SK-N-SH treated with all-trans-retinoic acid at 6 μM for 48 hours (cell line): ENCODE data around the gene KIFAP3.

ENCODE experiments used
- ARNTL ChIP-seq: fragments of 450-650 bp; formaldehyde crosslinking; IDR thresholded peaks from 2 replicates; pipeline ENCODE4 v1.5.0; 2020; ENCODE audit warnings: low read depth, mild to moderate bottlenecking, moderate library complexity, borderline replicate concordance
- CREB5 ChIP-seq: fragments of 250-450 bp; sonication (Bioruptor Pico); IDR thresholded peaks from 2 replicates; pipeline ENCODE4 v1.5.1; 2020; ENCODE audit warnings: low read depth, mild to moderate bottlenecking, moderate library complexity
- GLIS3 ChIP-seq: fragments of 250-450 bp; sonication (Bioruptor Pico); IDR thresholded peaks from 2 replicates; pipeline ENCODE4 v1.5.0; 2020; ENCODE audit warnings: mild to moderate bottlenecking, moderate library complexity
- ISL1 ChIP-seq: fragments of 250-450 bp; sonication (Bioruptor Pico); IDR thresholded peaks from 2 replicates; pipeline ENCODE4 v2.1.2; 2022; ENCODE audit warnings: mild to moderate bottlenecking, moderate library complexity
- RARB ChIP-seq: fragments of 250-450 bp; sonication (Bioruptor Pico); IDR thresholded peaks from 2 replicates; pipeline ENCODE4 v1.8.0; 2021; ENCODE audit warnings: mild to moderate bottlenecking, moderate library complexity
- SNAI2 ChIP-seq: fragments of 250-450 bp; sonication (Bioruptor Pico); IDR thresholded peaks from 2 replicates; pipeline ENCODE4 v1.5.0; 2020; ENCODE audit warnings: mild to moderate bottlenecking, moderate library complexity
- TSHZ2 ChIP-seq: fragments of 250-450 bp; sonication (Bioruptor Pico); IDR thresholded peaks from 2 replicates; pipeline ENCODE4 v1.5.0; 2020; ENCODE audit warnings: mild to moderate bottlenecking, moderate library complexity
- ZFP3 ChIP-seq: fragments of 250-450 bp; sonication (Bioruptor Pico); IDR thresholded peaks from 2 replicates; pipeline ENCODE4 v1.5.0; 2020; ENCODE audit warnings: mild to moderate bottlenecking, moderate library complexity
- ZFP30 ChIP-seq: fragments of 450-650 bp; formaldehyde crosslinking; IDR thresholded peaks from 2 replicates; pipeline ENCODE4 v1.5.0; 2022; ENCODE audit warnings: mild to moderate bottlenecking, moderate library complexity
- ZNF70 ChIP-seq: fragments of 450-650 bp; formaldehyde crosslinking; IDR thresholded peaks from 2 replicates; pipeline ENCODE4 v1.5.0; 2020; ENCODE audit warnings: mild to moderate bottlenecking, moderate library complexity
- ZNF8 ChIP-seq: fragments of 450-650 bp; formaldehyde crosslinking; IDR thresholded peaks from 2 replicates; pipeline ENCODE4 v1.5.0; 2020; ENCODE audit warnings: mild to moderate bottlenecking, moderate library complexity
- TF ChIP-seq, protein P1 (sequence below): fragments of 250-450 bp; sonication (Bioruptor Pico); IDR thresholded peaks from 2 replicates; pipeline ENCODE4 v1.8.0; 2020; ENCODE audit warnings: mild to moderate bottlenecking, moderate library complexity, borderline replicate concordance

DNA sequence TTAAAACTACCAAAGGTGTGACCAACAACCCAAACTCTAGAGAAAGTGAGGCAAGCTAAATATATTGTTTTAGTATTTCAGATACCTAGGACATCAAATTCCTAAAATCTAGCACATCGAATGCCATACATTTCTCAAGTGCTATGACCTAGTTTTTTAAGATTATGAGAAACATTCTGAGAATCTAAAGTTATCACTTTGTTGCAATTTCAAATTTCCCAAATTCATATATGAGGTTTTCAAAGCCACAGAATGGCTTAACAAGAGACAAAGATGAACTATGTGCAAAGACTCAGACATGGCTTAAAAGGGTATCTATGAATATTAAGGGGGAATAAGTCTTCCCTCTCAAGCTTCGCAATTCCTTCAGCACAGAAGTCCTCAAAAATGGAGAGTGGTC lies 187.6 kb downstream of the KIFAP3 start:
- TF ChIP-seq, protein P1, sequence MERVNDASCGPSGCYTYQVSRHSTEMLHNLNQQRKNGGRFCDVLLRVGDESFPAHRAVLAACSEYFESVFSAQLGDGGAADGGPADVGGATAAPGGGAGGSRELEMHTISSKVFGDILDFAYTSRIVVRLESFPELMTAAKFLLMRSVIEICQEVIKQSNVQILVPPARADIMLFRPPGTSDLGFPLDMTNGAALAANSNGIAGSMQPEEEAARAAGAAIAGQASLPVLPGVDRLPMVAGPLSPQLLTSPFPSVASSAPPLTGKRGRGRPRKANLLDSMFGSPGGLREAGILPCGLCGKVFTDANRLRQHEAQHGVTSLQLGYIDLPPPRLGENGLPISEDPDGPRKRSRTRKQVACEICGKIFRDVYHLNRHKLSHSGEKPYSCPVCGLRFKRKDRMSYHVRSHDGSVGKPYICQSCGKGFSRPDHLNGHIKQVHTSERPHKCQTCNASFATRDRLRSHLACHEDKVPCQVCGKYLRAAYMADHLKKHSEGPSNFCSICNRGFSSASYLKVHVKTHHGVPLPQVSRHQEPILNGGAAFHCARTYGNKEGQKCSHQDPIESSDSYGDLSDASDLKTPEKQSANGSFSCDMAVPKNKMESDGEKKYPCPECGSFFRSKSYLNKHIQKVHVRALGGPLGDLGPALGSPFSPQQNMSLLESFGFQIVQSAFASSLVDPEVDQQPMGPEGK (CRISPR knock-in tag) = no peak
- no peak for TF ChIP-seq ZFP30
- no peak for TF ChIP-seq ARNTL (CRISPR knock-in tag)
- no peak for TF ChIP-seq ZNF70
- no peak for TF ChIP-seq GLIS3 (CRISPR knock-in tag)
- TF ChIP-seq SNAI2 = no peak
- TF ChIP-seq CREB5 (CRISPR knock-in tag) = no peak
- no peak for TF ChIP-seq ISL1 (CRISPR knock-in tag)
- TF ChIP-seq RARB (CRISPR knock-in tag) = no peak
- TF ChIP-seq ZFP3 = no peak
- TF ChIP-seq TSHZ2 (CRISPR knock-in tag) = no peak
- TF ChIP-seq ZNF8 (CRISPR knock-in tag) = no peak
